Endothelial cell of umbilical vein (primary cell): ENCODE results near the gene CDC34. TPM values are rescaled to one million over a fixed set of nuclear protein-coding genes. Genes with fewer than 3 reads are reported as not detected.

Experiments
- BruUV-seq: library from RNA; stranded (reverse); fragments of 400-500 nt; replicated peaks from 2 replicates; lab custom pipeline; 2021; lab: Mats Ljungman, UMichigan
- CTCF ChIA-PET: fragments of 300-600, 350-600 bp; sonication (Branson Sonifier 250); formaldehyde crosslinking; loops from one replicate; lab custom pipeline; 2021; ENCODE audit warnings: antibody characterized with exemption, inconsistent platforms; lab: Charles Lee
- POLR2A ChIA-PET: fragments of 300-600, 350-600 bp; sonication (Branson Sonifier 250); formaldehyde crosslinking; loops from one replicate; lab custom pipeline; 2021; ENCODE audit warnings: antibody characterized with exemption, inconsistent platforms; lab: Charles Lee
- DNase-seq: peaks from one replicate; pipeline ENCODE4 v3.0.0-alpha.2; 2011; ENCODE audit warnings: low read depth, low spot score
- FAIRE-seq: peaks from 2 replicates; lab custom pipeline; 2011; peaks lifted over from hg19 to GRCh38; lab: Jason Lieb, UNC
- H2AFZ ChIP-seq: 2 replicates; pipeline ENCODE4 v1.6.0; 2012; ENCODE audit warnings: low read depth, low read length, control low read depth, inconsistent platforms
- H3K27ac ChIP-seq: 2 replicates; pipeline ENCODE4 v1.5.1; 2011; ENCODE audit warnings: low read depth, mild to moderate bottlenecking, control low read depth, low read length, moderate library complexity; ENCODE audit not compliant: insufficient read depth
- H3K27me3 ChIP-seq, 2 experiments: 2 replicates each; pipeline versions ENCODE4 v1.6.0 to v1.6.1; 2011; ENCODE audit warnings: low read length in 2 of 2, mixed read lengths in 1 of 2; ENCODE audit not compliant: control insufficient read depth in 2 of 2, insufficient read depth in 2 of 2
- H3K36me3 ChIP-seq, 2 experiments: 2 replicates in 1 of 2; 3 replicates in 1 of 2; pipeline ENCODE4 v1.5.1; 2011; ENCODE audit warnings: low read length in 2 of 2, mild to moderate bottlenecking in 1 of 2, moderate library complexity in 1 of 2; ENCODE audit not compliant: control insufficient read depth in 2 of 2, insufficient read depth in 2 of 2; ENCODE audit errors: extremely low read depth in 1 of 2
- H3K4me1 ChIP-seq: 3 replicates; pipeline ENCODE4 v1.5.1; 2011; ENCODE audit warnings: mild to moderate bottlenecking, low read length; ENCODE audit not compliant: control insufficient read depth, insufficient read depth; ENCODE audit errors: extremely low read depth
- H3K4me2 ChIP-seq: 2 replicates; pipeline ENCODE4 v1.6.1; 2011; ENCODE audit warnings: low read length, control low read depth, mixed read lengths; ENCODE audit not compliant: insufficient read depth
- H3K4me3 ChIP-seq, 3 experiments: fragments of 200-600 bp in 1 of 3; sonication (generic), shearing (Covaris generic) in 1 of 3; replicated peaks in 1 of 3; 2 replicates each; pipeline ENCODE4 v1.5.1; 2011 to 2016; ENCODE audit warnings: control low read depth in 3 of 3, low read length in 3 of 3, mild to moderate bottlenecking in 2 of 3, inconsistent platforms in 1 of 3, low read depth in 1 of 3, moderate library complexity in 1 of 3; ENCODE audit not compliant: insufficient read depth in 1 of 3
- H3K79me2 ChIP-seq: 2 replicates; pipeline ENCODE4 v1.6.0; 2012; ENCODE audit warnings: low read length, inconsistent platforms; ENCODE audit not compliant: control insufficient read depth, insufficient read depth
- H3K9ac ChIP-seq: replicated peaks from 2 replicates; pipeline ENCODE3; 2011; ENCODE audit warnings: low read length, control low read depth; ENCODE audit not compliant: insufficient read depth; ENCODE audit errors: extremely low read depth
- H3K9me1 ChIP-seq: replicated peaks from 3 replicates; pipeline ENCODE4 v1.6.0; 2011; ENCODE audit warnings: mild to moderate bottlenecking, low read length; ENCODE audit not compliant: control insufficient read depth, insufficient read depth; ENCODE audit errors: extremely low read depth
- H3K9me3 ChIP-seq: replicated peaks from 2 replicates; pipeline ENCODE4 v1.5.1; 2012; ENCODE audit warnings: low read length, inconsistent platforms; ENCODE audit not compliant: control insufficient read depth, insufficient read depth
- H4K20me1 ChIP-seq: replicated peaks from 2 replicates; pipeline ENCODE3; 2011; ENCODE audit warnings: mild to moderate bottlenecking, low read length; ENCODE audit not compliant: control insufficient read depth, insufficient read depth; ENCODE audit errors: extremely low read depth
- CTCF ChIP-seq, 2 donors: IDR thresholded peaks; 1 replicate in 1 of 2; 2 replicates in 1 of 2; pipeline ENCODE4 v1.5.1; 2011; ENCODE audit warnings: low read length in 2 of 2, mild to moderate bottlenecking in 2 of 2, moderate library complexity in 2 of 2, control low read depth in 1 of 2, inconsistent platforms in 1 of 2, low read depth in 1 of 2; ENCODE audit not compliant: insufficient read depth in 1 of 2; ENCODE audit errors: extremely low read depth in 1 of 2
- EZH2 ChIP-seq: IDR thresholded peaks from 2 replicates; pipeline ENCODE4 v1.6.1; 2012; ENCODE audit warnings: borderline replicate concordance, low read depth, mild to moderate bottlenecking, moderate library complexity, low read length, inconsistent platforms; ENCODE audit not compliant: severe bottlenecking
- FOS ChIP-seq: IDR thresholded peaks from 2 replicates; pipeline ENCODE4 v1.6.1; 2011; ENCODE audit warnings: mild to moderate bottlenecking, low read length, moderate library complexity, borderline replicate concordance; ENCODE audit not compliant: insufficient read depth
- JUN ChIP-seq: IDR thresholded peaks from 2 replicates; pipeline ENCODE4 v1.6.1; 2011; ENCODE audit warnings: borderline replicate concordance, low read depth; ENCODE audit not compliant: insufficient read length, insufficient read depth
- MAX ChIP-seq: IDR thresholded peaks from 2 replicates; pipeline ENCODE4 v1.6.1; 2011; ENCODE audit not compliant: insufficient read depth, insufficient read length
- MYC ChIP-seq: IDR thresholded peaks from one replicate; pipeline ENCODE4 v1.6.1; 2011; ENCODE audit warnings: mild to moderate bottlenecking, low read depth, low read length
- POLR2A ChIP-seq: IDR thresholded peaks from 2 replicates; pipeline ENCODE4 v1.6.1; 2012; ENCODE audit warnings: low read depth, mild to moderate bottlenecking, control low read depth, low read length
- POLR2AphosphoS5 ChIP-seq: IDR thresholded peaks from 2 replicates; pipeline ENCODE4 v1.6.1; 2012; ENCODE audit warnings: low read depth, mild to moderate bottlenecking, control low read depth, low read length, moderate library complexity; ENCODE audit not compliant: insufficient read depth
- dilution Hi-C: fragments of 300-500 bp; cut with MboI; formaldehyde crosslinking; loops from one replicate; pipeline ENCODE4 v1.15.0; 2019; ENCODE audit warnings: low sequenced_read_pairs; ENCODE audit not compliant: extremely low pct_ligation_motif_present
- intact Hi-C: fragments of 100-400 bp; cut with micrococcal nuclease; formaldehyde crosslinking; loops from one replicate; pipeline ENCODE4 v1.10.0; 2022
- polyA plus RNA-seq, 4 experiments: library from polyadenylated mRNA; depleted of rRNA in 3 of 4; stranded (reverse) in 3 of 4; unstranded in 1 of 4; fragments of >200 nt; gene quantifications; 2 replicates each; pipeline versions ENCODE4 v1.2.1 to v1.2.3, GENCODE V29; 2011 to 2012; ENCODE audit warnings: missing spikeins in 1 of 4
- total RNA-seq: library from RNA; stranded (reverse); gene quantifications from 2 replicates; pipeline ENCODE4 v1.2.3, GENCODE V29; 2021

Gene CDC34
- total and polyA plus RNA-seq, 2 donors (not counting 3 experiments of a cell fraction or from before 2014, with no cell fraction given) = 90.4 to 92.9 TPM

- no peaks in the 10 kb centered on the region for H3K9me1 ChIP-seq
- peak overlapping the region; percentile 62 for H3K9ac ChIP-seq
- peaks cover 17% of the 10 kb centered on the region for H3K4me1 ChIP-seq
- H2AFZ ChIP-seq = peak overlapping the region; percentile 20
- H3K27me3 ChIP-seq = no peaks in the 10 kb centered on the region
- FAIRE-seq (no peak), DNase-seq (peak; percentile 71)
- TF ChIP-seq POLR2AphosphoS5 (no peak), POLR2A (peak; percentile 34), MAX (no peak)
- no peaks in the 10 kb centered on the region for H3K36me3 ChIP-seq
- H3K9me3 ChIP-seq = no peaks in the 10 kb centered on the region
- CTCF ChIA-PET = interaction anchor here (0.7 to 2.8 kb wide), 23 partner anchors 10 to 223 kb away, joined by 3 to 36 read pairs (median 5); partner anchors contain the start of gene CDC34
- dilution Hi-C loops = no loop called here
- H3K79me2 ChIP-seq = peaks cover 8% of the 10 kb centered on the region
- no TSS peak for BruUV-seq
- H3K4me3 ChIP-seq = no peak overlapping the region
- intact Hi-C loops = loop anchor here (2.0 kb wide), 2 partner anchors 20 to 62 kb away; partner anchors contain the start of genes BSG and CDC34
- H4K20me1 ChIP-seq = no peaks in the 10 kb centered on the region
- peak overlapping the region; percentile 84 for H3K27ac ChIP-seq
- POLR2A ChIA-PET = interaction anchor here (1.2 kb wide), 1 partner anchor 21 kb away, joined by 5 read pairs; the partner anchor contains the start of gene CDC34
- peak overlapping the region; percentile 47 for H3K4me2 ChIP-seq
These were observed 20.3 kb upstream of the CDC34 start for GRCh38 chr19:511101-511851.

GRCh38 chr19:512547-513365 lies 18.8 kb upstream of the CDC34 start:
- intact Hi-C loops = no loop called here
- H3K79me2 ChIP-seq = peaks cover 8% of the 10 kb centered on the region
- H3K4me1 ChIP-seq = peaks cover 14% of the 10 kb centered on the region
- H3K4me2 ChIP-seq = no peak overlapping the region
- DNase-seq = no peak
- no peak overlapping the region for H3K9ac ChIP-seq
- no peak for FAIRE-seq
- no peaks in the 10 kb centered on the region for H3K9me1 ChIP-seq
- dilution Hi-C loops = no loop called here
- no peaks in the 10 kb centered on the region for H3K9me3 ChIP-seq
- H4K20me1 ChIP-seq = no peaks in the 10 kb centered on the region
- no peaks in the 10 kb centered on the region for H3K36me3 ChIP-seq
- ChIA-PET CTCF (interaction anchor here (2.8 kb wide), 1 partner anchor 17 kb away, joined by 9 read pairs; no protein-coding TSS in a partner anchor), POLR2A (no interaction called here)
- TF ChIP-seq EZH2 (no peak), MAX (no peak), JUN (no peak), CTCF (IDR thresholded peaks at IDR 0.05; ENCODE audit: extremely low read depth in 1 of 2, insufficient read depth in 1 of 2, low read depth in 1 of 2, low read length in 2 of 2) (no peak), MYC (no peak), POLR2A (no peak), POLR2AphosphoS5 (no peak), FOS (no peak)
- BruUV-seq = no TSS peak
- H3K27ac ChIP-seq = no peak overlapping the region
- H3K27me3 ChIP-seq = no peaks in the 10 kb centered on the region
- H2AFZ ChIP-seq = no peak overlapping the region
- no peak overlapping the region for H3K4me3 ChIP-seq
